Ishikawa (cell line): Measurements from ENCODE around the gene KIF22.

Source experiments
- CEBPB ChIP-seq: IDR thresholded peaks from 2 replicates; pipeline ENCODE4 v1.6.1; 2012
- EGR1 ChIP-seq: IDR thresholded peaks from 2 replicates; pipeline ENCODE4 v1.6.1; 2012
- EP300 ChIP-seq: IDR thresholded peaks from 2 replicates; pipeline ENCODE4 v1.6.1; 2012; ENCODE audit warnings: borderline replicate concordance
- RAD21 ChIP-seq: IDR thresholded peaks from 2 replicates; pipeline ENCODE4 v1.6.1; 2012; ENCODE audit warnings: low read depth
- REST ChIP-seq: IDR thresholded peaks from 2 replicates; pipeline ENCODE4 v1.6.1; 2012; ENCODE audit warnings: low read depth, mild to moderate bottlenecking
- TAF1 ChIP-seq: IDR thresholded peaks from 2 replicates; pipeline ENCODE4 v1.6.1; 2012; ENCODE audit warnings: low read depth, mild to moderate bottlenecking
- TCF12 ChIP-seq: IDR thresholded peaks from 2 replicates; pipeline ENCODE4 v1.6.1; 2012; ENCODE audit warnings: low read depth
- TEAD4 ChIP-seq: IDR thresholded peaks from 2 replicates; pipeline ENCODE4 v1.6.1; 2012
- YY1 ChIP-seq: IDR thresholded peaks from 2 replicates; pipeline ENCODE4 v1.6.1; 2012; ENCODE audit warnings: low read depth
- ZBTB7A ChIP-seq: IDR thresholded peaks from 2 replicates; pipeline ENCODE4 v1.6.1; 2012; ENCODE audit warnings: low read depth

DNA sequence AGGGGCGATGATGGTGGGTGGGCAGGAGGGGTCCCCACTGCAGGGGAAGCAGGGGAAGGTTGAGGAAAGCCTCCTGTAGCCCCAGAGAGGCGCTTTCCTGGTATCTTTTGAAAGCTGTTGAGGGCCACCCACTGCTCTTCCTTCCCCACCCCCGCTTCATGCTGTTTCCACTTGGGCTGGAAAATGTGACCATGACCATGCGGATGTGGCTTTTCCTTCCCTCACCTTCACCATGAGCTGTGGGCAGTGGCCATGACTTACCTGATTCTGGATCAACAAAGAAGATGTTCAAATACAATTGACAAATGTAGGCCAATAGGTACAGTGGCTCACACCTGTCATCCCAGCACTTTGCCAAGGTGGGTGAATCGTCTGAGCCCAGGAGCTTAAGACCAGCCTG, 43.5 kb downstream of the KIF22 start:
- TF ChIP-seq EP300 = no peak
- TF ChIP-seq REST = no peak
- no peak for TF ChIP-seq TAF1
- no peak for TF ChIP-seq RAD21
- no peak for TF ChIP-seq EGR1
- no peak for TF ChIP-seq CEBPB
- no peak for TF ChIP-seq TEAD4
- no peak for TF ChIP-seq ZBTB7A
- TF ChIP-seq YY1 = no peak
- TF ChIP-seq TCF12 = no peak
